ENCODE results near the gene PDE2A.

DNA sequence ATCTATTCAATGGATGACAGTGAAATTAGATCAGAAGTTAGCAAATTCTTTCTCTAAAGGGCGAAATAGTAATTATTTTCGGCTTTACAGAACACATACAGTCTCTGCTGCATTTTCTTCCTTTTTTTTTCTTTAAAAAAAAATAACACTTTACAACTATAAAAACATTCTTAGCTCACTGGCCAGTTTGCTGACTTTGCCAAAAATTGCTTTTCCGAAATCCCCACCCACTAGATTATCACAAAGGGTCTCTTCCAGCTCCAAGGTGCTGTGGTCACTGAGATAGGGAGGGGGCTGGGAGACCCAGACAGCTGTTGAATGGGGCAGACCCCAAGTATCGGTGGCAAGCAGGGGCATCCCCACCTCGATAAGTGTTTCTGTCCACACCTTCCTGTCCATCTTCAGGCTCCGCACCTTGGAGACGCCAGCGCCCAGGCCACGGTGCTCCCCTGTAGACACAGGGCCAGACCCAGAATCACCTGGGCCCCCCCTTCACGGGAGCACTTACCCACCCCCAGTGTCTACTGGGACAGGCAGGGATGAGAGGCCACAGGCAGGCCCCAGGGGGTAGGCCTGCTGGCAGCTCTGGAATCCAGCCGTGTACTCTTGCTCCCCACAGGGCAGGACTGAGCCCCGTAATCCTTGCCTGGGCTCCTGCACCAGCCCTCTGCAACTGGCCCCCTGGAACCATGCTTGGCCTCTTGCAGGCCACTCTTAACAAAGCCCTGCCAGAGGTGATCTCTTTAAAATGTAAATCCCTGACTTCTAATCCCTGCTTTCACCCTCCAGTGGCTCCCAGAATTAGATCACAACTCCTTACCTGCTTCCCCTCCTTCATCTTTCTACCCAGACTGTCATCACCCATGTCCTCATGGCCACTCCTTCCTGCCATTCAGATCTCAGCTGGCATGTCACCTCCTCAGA, 31.5 kb upstream of the PDE2A start:
- TF ChIP-seq, protein P1, sequence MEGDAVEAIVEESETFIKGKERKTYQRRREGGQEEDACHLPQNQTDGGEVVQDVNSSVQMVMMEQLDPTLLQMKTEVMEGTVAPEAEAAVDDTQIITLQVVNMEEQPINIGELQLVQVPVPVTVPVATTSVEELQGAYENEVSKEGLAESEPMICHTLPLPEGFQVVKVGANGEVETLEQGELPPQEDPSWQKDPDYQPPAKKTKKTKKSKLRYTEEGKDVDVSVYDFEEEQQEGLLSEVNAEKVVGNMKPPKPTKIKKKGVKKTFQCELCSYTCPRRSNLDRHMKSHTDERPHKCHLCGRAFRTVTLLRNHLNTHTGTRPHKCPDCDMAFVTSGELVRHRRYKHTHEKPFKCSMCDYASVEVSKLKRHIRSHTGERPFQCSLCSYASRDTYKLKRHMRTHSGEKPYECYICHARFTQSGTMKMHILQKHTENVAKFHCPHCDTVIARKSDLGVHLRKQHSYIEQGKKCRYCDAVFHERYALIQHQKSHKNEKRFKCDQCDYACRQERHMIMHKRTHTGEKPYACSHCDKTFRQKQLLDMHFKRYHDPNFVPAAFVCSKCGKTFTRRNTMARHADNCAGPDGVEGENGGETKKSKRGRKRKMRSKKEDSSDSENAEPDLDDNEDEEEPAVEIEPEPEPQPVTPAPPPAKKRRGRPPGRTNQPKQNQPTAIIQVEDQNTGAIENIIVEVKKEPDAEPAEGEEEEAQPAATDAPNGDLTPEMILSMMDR (IDR thresholded peaks at IDR 0.05; ENCODE audit: extremely low read depth in 1 of 2, insufficient read depth in 1 of 2, low read depth in 1 of 2, low read length in 2 of 2): no peak
- TF ChIP-seq POLR2A (IDR thresholded peaks at IDR 0.05; ENCODE audit: low read depth, low read length) (no peak), EZH2 (IDR thresholded peaks at IDR 0.05; ENCODE audit: borderline replicate concordance, low read depth, low read length, severe bottlenecking) (no peak), FOS (IDR thresholded peaks at IDR 0.05; ENCODE audit: borderline replicate concordance, insufficient read depth, low read length) (no peak)

All from endothelial cell of umbilical vein (primary cell).